Subcutaneous adipose tissue (tissue), 4 donors: ENCODE data around the gene ARF3. TPM values are rescaled to one million over a fixed set of nuclear protein-coding genes. Genes with fewer than 3 reads are reported as not detected.

Source experiments
- total RNA-seq, 4 donors: library from RNA; depleted of rRNA; stranded (reverse); fragments of >200 nt; gene quantifications; one replicate each; pipeline ENCODE4 v1.1.0, GENCODE V29; 2016
- TF ChIP-seq, protein P1 (sequence below): fragments of 450-650 bp; IDR thresholded peaks from one replicate; pipeline ENCODE4 v1.5.1; 2016; ENCODE audit warnings: low read depth, mild to moderate bottlenecking, control low read depth, antibody characterized with exemption, moderate library complexity

ARF3 gene
- total RNA-seq, 4 donors from 2014 or later, result 39.9 to 58.4 (median 48.5) TPM

DNA sequence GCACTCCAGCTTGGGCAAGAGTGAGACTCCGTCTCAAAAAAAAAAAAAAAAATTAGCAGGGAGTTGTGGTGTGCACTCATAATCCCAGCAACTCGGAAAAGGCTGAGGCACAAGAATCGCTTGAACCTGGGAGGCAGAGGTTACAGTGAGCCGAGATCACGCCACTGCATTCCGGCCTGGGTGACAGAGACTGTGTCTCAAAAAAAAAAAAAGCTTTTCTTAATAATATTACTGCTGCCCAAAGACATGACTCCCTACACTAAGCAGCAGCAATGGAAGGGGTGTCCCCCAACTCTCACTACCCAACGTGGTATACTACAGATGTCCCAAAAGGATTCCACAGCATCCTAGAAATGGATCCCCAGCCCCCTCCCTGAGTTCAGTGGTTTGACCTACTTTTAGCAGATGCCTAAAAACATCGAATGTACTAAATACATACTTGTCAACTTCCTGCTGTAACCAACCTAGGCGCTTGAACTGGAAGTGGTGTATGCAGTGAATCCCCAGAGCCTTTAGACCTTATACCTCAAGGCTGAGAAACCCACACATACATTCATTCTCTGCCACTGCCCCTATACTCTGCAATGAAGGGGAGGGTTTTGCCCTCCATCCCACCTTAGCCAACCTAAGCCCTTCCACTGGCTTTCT is 23.5 kb downstream of the ARF3 start:
- TF ChIP-seq, protein P1, sequence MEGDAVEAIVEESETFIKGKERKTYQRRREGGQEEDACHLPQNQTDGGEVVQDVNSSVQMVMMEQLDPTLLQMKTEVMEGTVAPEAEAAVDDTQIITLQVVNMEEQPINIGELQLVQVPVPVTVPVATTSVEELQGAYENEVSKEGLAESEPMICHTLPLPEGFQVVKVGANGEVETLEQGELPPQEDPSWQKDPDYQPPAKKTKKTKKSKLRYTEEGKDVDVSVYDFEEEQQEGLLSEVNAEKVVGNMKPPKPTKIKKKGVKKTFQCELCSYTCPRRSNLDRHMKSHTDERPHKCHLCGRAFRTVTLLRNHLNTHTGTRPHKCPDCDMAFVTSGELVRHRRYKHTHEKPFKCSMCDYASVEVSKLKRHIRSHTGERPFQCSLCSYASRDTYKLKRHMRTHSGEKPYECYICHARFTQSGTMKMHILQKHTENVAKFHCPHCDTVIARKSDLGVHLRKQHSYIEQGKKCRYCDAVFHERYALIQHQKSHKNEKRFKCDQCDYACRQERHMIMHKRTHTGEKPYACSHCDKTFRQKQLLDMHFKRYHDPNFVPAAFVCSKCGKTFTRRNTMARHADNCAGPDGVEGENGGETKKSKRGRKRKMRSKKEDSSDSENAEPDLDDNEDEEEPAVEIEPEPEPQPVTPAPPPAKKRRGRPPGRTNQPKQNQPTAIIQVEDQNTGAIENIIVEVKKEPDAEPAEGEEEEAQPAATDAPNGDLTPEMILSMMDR, result no peak

DNA sequence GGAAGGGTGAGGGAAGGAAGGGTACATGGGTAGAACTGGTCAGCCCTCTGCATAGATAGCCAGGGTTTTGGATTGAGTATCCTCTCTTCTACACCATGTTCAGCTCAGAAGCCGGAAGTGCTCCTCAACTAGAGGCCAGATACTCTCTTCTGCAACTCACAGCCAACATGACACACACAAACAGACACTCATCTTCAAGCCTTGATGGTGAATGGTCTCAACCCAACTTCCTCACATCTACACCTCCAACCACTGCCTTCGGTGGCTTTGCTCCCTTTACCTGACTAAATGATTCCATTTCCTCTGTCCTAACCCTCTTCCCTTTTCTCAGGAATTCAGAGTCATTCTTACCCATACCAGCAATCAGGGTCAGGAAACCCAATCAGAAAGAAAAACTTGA is 24.4 kb downstream of the ARF3 start:
- TF ChIP-seq, protein P1, result no peak

DNA sequence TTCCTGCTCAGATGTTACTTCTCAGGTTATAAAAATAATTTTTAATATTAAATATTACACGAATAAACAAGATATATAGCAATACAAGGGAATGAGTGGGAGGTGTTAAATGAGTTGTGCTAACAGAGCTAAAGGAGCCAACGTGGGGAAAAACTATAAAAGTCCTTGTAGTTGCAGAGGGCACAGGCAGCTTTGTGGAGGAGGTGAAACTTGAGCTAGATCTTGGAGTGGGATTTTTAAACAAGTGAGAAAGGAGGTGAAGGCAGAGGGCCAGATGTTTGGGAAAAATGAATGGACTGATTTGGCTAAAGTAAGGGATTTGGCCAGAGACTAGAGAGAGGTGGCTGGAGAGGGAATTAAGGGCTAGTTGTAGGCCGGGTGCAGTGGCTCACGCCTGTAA is 26.8 kb downstream of the ARF3 start:
- TF ChIP-seq, protein P1, result no peak

DNA sequence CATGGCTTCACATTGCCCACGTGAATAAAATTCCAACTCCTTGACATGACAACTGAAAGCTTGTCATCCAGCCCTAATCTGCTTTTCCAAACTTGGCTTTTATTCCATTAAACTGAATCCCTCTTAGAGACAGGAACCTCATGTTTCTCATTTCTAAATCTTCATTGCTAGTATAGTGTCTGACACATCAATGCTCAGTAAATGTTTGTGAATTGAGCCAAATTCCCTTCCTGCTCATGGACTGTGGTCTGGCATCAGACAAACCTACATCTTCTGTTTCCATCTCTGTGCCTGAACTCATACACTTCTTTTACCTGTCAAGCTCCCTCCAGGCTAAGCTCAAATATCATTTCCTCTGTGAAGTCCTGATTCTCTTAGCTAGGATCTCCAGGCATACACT is 27.7 kb downstream of the ARF3 start:
- TF ChIP-seq, protein P1, result no peak

DNA sequence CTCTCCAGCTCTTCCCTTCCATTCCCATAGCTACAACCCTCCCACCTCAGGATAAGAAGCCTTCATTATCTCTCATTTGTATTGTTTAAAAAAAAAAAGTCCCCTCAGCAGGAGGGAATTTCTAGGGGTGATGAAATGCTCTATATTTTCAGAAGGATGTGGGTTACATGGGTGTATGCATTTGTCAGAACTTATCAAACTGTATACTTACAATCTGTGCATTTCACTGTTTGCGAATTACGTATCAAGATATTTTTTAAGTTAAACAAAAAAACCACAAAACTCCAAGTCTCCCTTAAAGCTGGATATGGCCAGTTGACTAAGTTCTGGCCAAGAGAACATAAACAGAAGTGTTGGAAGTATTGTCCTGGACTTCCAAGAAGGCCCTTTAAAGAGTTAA is 30.0 kb downstream of the ARF3 start:
- TF ChIP-seq, protein P1, result no peak

DNA sequence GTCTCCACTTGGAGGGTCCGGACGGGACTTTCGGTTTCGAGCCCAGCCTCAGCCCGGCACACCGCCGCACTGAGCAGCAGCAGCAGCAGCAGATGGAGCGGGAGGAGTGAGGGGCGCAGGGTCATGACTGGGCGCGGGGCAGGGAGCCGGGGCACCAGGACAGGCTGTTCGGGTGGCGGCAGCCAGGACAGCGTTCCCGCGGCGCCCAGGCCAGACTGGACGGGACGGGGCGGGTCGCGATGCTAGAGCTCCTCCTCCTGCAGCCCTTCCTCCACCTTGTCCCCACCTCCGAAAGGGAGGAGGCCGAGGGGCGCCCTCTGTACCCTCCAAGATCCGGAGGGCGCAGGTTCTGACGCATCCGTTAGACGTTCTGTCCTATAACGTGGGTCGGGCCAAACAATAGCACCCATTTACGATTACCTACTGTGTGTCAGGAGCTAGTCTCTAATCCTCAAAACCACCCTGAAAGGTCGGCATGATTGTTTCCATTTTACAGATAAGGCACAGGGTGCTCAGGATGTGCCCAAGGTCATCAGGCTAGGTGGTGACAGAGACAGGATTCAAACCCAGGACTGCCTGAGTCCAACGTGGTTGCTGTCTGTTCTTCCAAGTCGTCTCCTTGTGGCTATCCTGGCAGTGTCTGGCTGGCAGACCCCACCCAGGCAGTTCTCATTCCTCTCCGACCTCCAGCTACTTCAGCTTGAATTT is 31.8 kb downstream of the ARF3 start, which contains the start of gene FKBP11:
TSS of gene FKBP11 (minus strand) at position 189 of the 708 bp plus-strand sequence. CDS start at position 125, 64 bp downstream.
- TF ChIP-seq, protein P1, result no peak

DNA sequence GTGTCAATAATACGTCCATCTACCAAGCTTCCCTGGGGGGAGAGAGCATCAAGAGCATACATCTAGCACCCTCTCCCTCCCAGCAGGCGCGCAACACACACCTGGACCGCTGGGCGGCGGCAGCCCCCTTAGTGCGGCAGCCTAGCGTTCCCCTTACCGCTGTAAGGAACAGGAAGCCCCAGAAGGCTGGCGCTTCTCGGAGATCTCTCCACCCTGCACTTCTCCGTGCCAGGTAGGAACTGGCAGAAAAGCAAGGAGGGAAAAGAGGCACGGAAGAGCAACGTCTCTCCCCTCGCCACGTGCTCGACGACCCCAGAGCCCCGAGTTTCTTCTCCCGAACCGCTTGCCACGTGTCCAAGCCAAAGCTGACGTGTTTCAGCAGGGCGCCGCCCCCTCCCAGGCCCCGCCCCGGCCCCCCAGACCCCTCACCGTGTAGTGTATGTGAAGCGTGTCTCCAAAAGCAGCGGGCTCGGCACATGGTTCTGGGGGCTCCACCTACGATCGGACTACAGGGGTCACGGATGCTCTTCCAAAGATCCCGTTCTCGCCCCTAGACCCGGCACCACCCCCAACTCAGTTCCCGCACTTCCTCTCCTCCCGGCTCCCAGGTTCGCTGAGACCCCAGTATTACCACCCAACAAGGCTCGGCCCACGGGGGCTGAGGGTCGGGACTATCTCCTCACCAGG is 32.5 kb downstream of the ARF3 start:
- TF ChIP-seq, protein P1, result no peak
